K562 (cell line): ENCODE measurements around the gene DNAJC15. TPM values are rescaled to one million over a fixed set of nuclear protein-coding genes. Genes with fewer than 3 reads are reported as not detected.

Experiments
- BRF2 ChIP-seq: IDR thresholded peaks from 3 replicates; pipeline ENCODE4 v1.6.1; 2011; ENCODE audit warnings: borderline replicate concordance, mild to moderate bottlenecking; ENCODE audit not compliant: insufficient read length, insufficient read depth
- CREB5 ChIP-seq: fragments of 250-450 bp; sonication (Bioruptor Pico); IDR thresholded peaks from 2 replicates; pipeline ENCODE4 v1.5.0; 2020; ENCODE audit warnings: mild to moderate bottlenecking
- ETV6 ChIP-seq, 3 experiments: fragments of 150-350 bp in 1 of 3; sonication (generic) in 1 of 3; formaldehyde crosslinking in 1 of 3; IDR thresholded peaks; 2 replicates each; pipeline versions ENCODE4 v1.6.1 to v1.8.0; 2014 to 2022; ENCODE audit warnings: borderline replicate concordance in 2 of 3, low read depth in 2 of 3, antibody characterized with exemption in 1 of 3, low read length in 1 of 3, mild to moderate bottlenecking in 1 of 3, missing genetic modification reagents in 1 of 3
- IRF9 ChIP-seq: fragments of 450-650 bp; IDR thresholded peaks from 2 replicates; pipeline ENCODE4 v1.6.1; 2016; ENCODE audit warnings: missing biosample characterization, missing genetic modification characterization
- MTA1 ChIP-seq: fragments of 450-650 bp; IDR thresholded peaks from 2 replicates; pipeline ENCODE4 v1.6.1; 2017; ENCODE audit warnings: borderline replicate concordance
- NFE2L1 ChIP-seq: fragments of 450-650 bp; IDR thresholded peaks from 2 replicates; pipeline ENCODE4 v1.6.1; 2016; ENCODE audit warnings: missing genetic modification characterization, low read depth, mild to moderate bottlenecking, missing compliant biosample characterization, moderate library complexity, borderline replicate concordance
- PHF8 ChIP-seq: fragments of 200-600 bp; sonication (generic); IDR thresholded peaks from 2 replicates; pipeline ENCODE4 v1.6.1; 2012; ENCODE audit warnings: mixed run types, mild to moderate bottlenecking, inconsistent platforms, low read length, moderate library complexity, borderline replicate concordance
- ZBTB49 ChIP-seq: sonication (generic); formaldehyde crosslinking; IDR thresholded peaks from 2 replicates; pipeline ENCODE4 v1.8.0; 2022; ENCODE audit warnings: missing genetic modification reagents, mild to moderate bottlenecking, borderline replicate concordance
- ZNF184 ChIP-seq: sonication (generic); formaldehyde crosslinking; IDR thresholded peaks from 2 replicates; pipeline ENCODE4 v1.5.0; 2020; ENCODE audit warnings: missing genetic modification reagents
- ZNF699 ChIP-seq: fragments of 250-450 bp; sonication (Bioruptor Pico); IDR thresholded peaks from 2 replicates; pipeline ENCODE4 v1.8.0; 2021; ENCODE audit warnings: mild to moderate bottlenecking, moderate library complexity; ENCODE audit not compliant: insufficient replicate concordance
- ZNF778 ChIP-seq: fragments of 450-650 bp; formaldehyde crosslinking; IDR thresholded peaks from 2 replicates; pipeline ENCODE4 v1.4.0; 2020; ENCODE audit warnings: mild to moderate bottlenecking, moderate library complexity
- polyA plus RNA-seq, 8 experiments: library from polyadenylated mRNA; depleted of rRNA in 4 of 8; stranded (reverse) in 5 of 8; unstranded in 3 of 8; fragments of >200 nt; fragmentation: Nextera tagmentation in 2 of 8; fragmentation: Illumina TruSeq in 1 of 8; extraction: Ambion mirVana in 2 of 8; extraction: Trizol in 1 of 8; gene quantifications; 2 replicates each; pipeline versions ENCODE4 v1.2.1 to v1.2.3, GENCODE V29; 2011 to 2014; ENCODE audit warnings: inconsistent platforms in 1 of 8, missing spikeins in 1 of 8
- total RNA-seq, 7 experiments: library from RNA; depleted of rRNA in 6 of 7; stranded (reverse); fragments of >200 nt in 6 of 7; fragmentation: Illumina TruSeq in 2 of 7; extraction: Trizol in 2 of 7; gene quantifications; 2 replicates each; pipeline versions ENCODE4 v1.2.1 to v1.2.3, GENCODE V29; 2011 to 2021; ENCODE audit warnings: low replicate concordance in 1 of 7

DNAJC15 gene
- total and polyA plus RNA-seq, 9 of the 15 experiments (the other 6 are each of a cell fraction or from before 2014, with no cell fraction given): 0.47 to 3.8 (median 1.0) TPM

GRCh38 chr13:43058318-43058674, 34.9 kb downstream of the DNAJC15 start (continued):
- no peak for TF ChIP-seq CREB5
- TF ChIP-seq ZNF184 (CRISPR knock-in tag): no peak
- TF ChIP-seq NFE2L1 (tag): no peak
- no peak for TF ChIP-seq ETV6 (IDR thresholded peaks at IDR 0.05; ENCODE audit: borderline replicate concordance in 1 of 2, low read depth in 2 of 2, low read length in 1 of 2)
- no peak for TF ChIP-seq ETV6 (CRISPR knock-in tag; IDR thresholded peaks at IDR 0.05; ENCODE audit: borderline replicate concordance)
- TF ChIP-seq IRF9 (tag): no peak
- TF ChIP-seq BRF2: no peak
- TF ChIP-seq ZNF699 (CRISPR knock-in tag): no peak
- no peak for TF ChIP-seq ZBTB49 (CRISPR knock-in tag)
- TF ChIP-seq MTA1: no peak
- TF ChIP-seq PHF8: no peak
- no peak for TF ChIP-seq ZNF778 (CRISPR knock-in tag)
